Heart right ventricle (tissue), 16 donors: ENCODE data around the gene UPF3A. TPM values are rescaled to one million over a fixed set of nuclear protein-coding genes. Genes with fewer than 3 reads are reported as not detected.

ENCODE experiments used
- ATAC-seq, 8 donors: fragments of 200-7000 bp; cut with Tn5 transposase; one replicate each; pipeline ENCODE4 v1.9.1; 2020; ENCODE audit warnings: mild to moderate bottlenecking in 8 of 8, moderate library complexity in 8 of 8, moderate number of reproducible peaks in 1 of 8
- DNase-seq, 2 donors: peaks; one replicate each; pipeline ENCODE4 v3.0.0-alpha.2; 2020
- H3K27ac ChIP-seq, 10 donors: fragments of 200-600 bp; sonication (generic) in 2 of 10; one replicate each; pipeline versions ENCODE4 v1.5.0 to v1.8.0; 2020 to 2022; ENCODE audit warnings: mild to moderate bottlenecking in 3 of 10
- H3K27me3 ChIP-seq, 7 donors: fragments of 200-600 bp; one replicate each; pipeline ENCODE4 v1.8.0; 2021 to 2022; ENCODE audit warnings: mild to moderate bottlenecking in 2 of 7
- H3K36me3 ChIP-seq, 9 donors: fragments of 200-600 bp; sonication (generic) in 1 of 9; one replicate each; pipeline versions ENCODE4 v1.5.0 to v1.8.0; 2020 to 2022; ENCODE audit warnings: mild to moderate bottlenecking in 2 of 9
- H3K4me1 ChIP-seq, 9 donors: fragments of 200-600 bp; sonication (generic) in 1 of 9; one replicate each; pipeline versions ENCODE4 v1.5.0 to v1.8.0; 2020 to 2022; ENCODE audit warnings: mild to moderate bottlenecking in 4 of 9
- H3K4me3 ChIP-seq, 10 donors: fragments of 200-600 bp; sonication (generic) in 2 of 10; one replicate each; pipeline versions ENCODE4 v1.5.0 to v1.8.0; 2020 to 2022; ENCODE audit warnings: mild to moderate bottlenecking in 7 of 10, moderate library complexity in 2 of 10
- H3K9me3 ChIP-seq, 11 donors: fragments of 200-600 bp in 10 of 11; sonication (generic) in 2 of 11; one replicate each; pipeline versions ENCODE4 v1.5.0 to v1.8.0; 2013 to 2022; ENCODE audit warnings: mild to moderate bottlenecking in 2 of 11, control low read depth in 1 of 11, moderate library complexity in 1 of 11
- WGBS, 2 donors: extraction: QIAGEN DNeasy Blood & Tissue Kit; methylation state at CpG; one replicate each; pipeline ENCODE4 v1.1.7; 2013; ENCODE audit warnings: inconsistent platforms in 1 of 2; 5-methylcytosine and 5-hydroxymethylcytosine counted together
- intact Hi-C, 10 donors: fragments of 100-400 bp; cut with DNase I; formaldehyde crosslinking; loops; one replicate each; pipeline versions ENCODE4 v1.11.1 to v1.14.2; 2022
- polyA plus RNA-seq, 2 donors: library from polyadenylated mRNA; stranded (reverse); fragments of 200-250 nt; gene quantifications; one replicate each; pipeline ENCODE4 v1.2.3, GENCODE V29; 2013
- total RNA-seq, 10 donors: library from RNA; stranded (reverse); fragmentation: NEBNext Ultra II Directional in 3 of 10; extraction: Animal tissue kit (Norgen Biotek cat#: 25700) in 3 of 10; gene quantifications; one replicate each; pipeline versions ENCODE4 v1.2.1 to v1.2.4, GENCODE V29; 2021 to 2023
- TF ChIP-seq, protein P1 (sequence below), 9 donors: fragments of 200-600 bp; sonication (generic) in 2 of 9; IDR thresholded peaks; one replicate each; pipeline versions ENCODE4 v1.5.0 to v1.8.0; 2021 to 2022; ENCODE audit warnings: antibody characterized with exemption in 9 of 9, mild to moderate bottlenecking in 5 of 9, moderate library complexity in 1 of 9
- donor health status: Arrhythmogenic right ventricular cardiomyopathy.
- donor health status: ischemic (EF 13 %, LVEDD 7.1; RV severe dilation, severe dysfunction).
- donor health status: healthy with polysubstance abuse.
- donor health status: DM: no; HTN: yes; CAD: no.
- donor health status: DM: no; HTN: no; CAD: no.
- donor health status: ischemic (EF 25% LVEDD 6.9; RV normal size, moderate dysfunction).
- donor health status: ischemic (EF 25% LVEDD 5.7; RV mildly dilated, moderate dysfunction).
- donor health status: healthy.
- donor health status: DM: yes; HTN: yes; CAD: no.
- donor health status: Ischemic cardiomyopathy.
- donor health status: ischemic (EF 35%, LVEDD 5.7; RV mildly dilated, moderate dysfunction).
- donor health status: nonischemic (EF 11% LVEDD 7.7; RV severe dilation, severe dysfunction).
- donor health status: DM: yes; HTN: yes; CAD: no.
- donor health status: PGD.
- donor health status: ischemic (EF 29% LVEDD 5.4; RV normal size, mild dysfunction).
- donor health status: nonischemic (EF 23%, LVEDD 6.1; RV moderate dilation, normal function).

Gene UPF3A
- total and polyA plus RNA-seq, 12 donors, result 16.6 to 105 (median 20.4) TPM

DNA sequence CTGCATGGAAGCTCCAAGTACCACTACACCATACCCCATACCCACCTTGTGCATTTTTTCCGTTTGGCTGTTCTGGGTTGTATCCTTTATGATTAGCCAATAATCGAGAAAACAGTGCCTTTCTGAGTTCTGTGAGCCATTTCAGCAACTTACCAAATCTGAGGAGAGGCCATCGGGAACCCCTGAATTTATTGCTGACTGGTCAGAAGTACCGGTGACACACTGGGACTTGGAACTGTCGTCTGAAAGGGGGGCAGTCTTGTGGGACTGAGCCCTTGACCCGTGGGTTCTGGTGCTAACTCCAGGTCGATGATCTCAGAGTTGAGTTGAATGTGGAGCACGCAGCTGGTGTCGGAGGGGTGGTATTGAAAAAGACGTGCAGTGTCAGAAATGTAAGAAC lies 15.0 kb downstream of the UPF3A start:
- Histone ChIP-seq H3K27me3 (no peaks in the 10 kb centered on the region), H3K4me1 (no peaks in the 10 kb centered on the region), H3K4me3 (no peak overlapping the region), H3K9me3 (no peaks in the 10 kb centered on the region), H3K36me3 (peaks cover 0 to 92% (median 17%) of the 10 kb centered on the region in 9 donors), H3K27ac (no peak overlapping the region)
- intact Hi-C loops, result no loop called here
- TF ChIP-seq, protein P1, sequence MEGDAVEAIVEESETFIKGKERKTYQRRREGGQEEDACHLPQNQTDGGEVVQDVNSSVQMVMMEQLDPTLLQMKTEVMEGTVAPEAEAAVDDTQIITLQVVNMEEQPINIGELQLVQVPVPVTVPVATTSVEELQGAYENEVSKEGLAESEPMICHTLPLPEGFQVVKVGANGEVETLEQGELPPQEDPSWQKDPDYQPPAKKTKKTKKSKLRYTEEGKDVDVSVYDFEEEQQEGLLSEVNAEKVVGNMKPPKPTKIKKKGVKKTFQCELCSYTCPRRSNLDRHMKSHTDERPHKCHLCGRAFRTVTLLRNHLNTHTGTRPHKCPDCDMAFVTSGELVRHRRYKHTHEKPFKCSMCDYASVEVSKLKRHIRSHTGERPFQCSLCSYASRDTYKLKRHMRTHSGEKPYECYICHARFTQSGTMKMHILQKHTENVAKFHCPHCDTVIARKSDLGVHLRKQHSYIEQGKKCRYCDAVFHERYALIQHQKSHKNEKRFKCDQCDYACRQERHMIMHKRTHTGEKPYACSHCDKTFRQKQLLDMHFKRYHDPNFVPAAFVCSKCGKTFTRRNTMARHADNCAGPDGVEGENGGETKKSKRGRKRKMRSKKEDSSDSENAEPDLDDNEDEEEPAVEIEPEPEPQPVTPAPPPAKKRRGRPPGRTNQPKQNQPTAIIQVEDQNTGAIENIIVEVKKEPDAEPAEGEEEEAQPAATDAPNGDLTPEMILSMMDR (IDR thresholded peaks at IDR 0.05), result no peak
- 90% methylated on average over 10 of the region's 10 CpGs for WGBS, 2 donors
- DNase-seq (no peak), ATAC-seq (no peak)

DNA sequence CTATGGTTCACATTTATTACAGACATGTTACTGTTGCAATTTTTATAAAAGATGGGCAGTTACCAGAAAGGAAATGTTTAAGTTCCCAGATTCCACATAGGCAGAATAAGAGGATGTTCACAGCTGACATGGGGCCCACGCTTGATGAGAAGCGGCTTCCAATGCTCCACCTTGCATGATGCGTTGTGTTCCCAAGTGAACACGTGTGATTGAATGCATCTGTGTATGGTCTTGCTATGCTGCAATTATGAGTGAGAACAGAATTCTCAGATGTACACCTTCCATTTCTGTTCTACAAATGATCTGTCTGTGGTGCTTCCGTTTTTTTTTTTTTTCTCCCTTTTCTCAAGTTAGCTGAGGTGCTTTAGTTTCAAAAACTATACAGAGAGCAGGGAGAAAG lies 15.5 kb downstream of the UPF3A start:
- intact Hi-C loops, result no loop called here
- 91 to 92% methylated on average over 5 of the region's 5 CpGs for WGBS, 2 donors
- no peak for ATAC-seq

DNA sequence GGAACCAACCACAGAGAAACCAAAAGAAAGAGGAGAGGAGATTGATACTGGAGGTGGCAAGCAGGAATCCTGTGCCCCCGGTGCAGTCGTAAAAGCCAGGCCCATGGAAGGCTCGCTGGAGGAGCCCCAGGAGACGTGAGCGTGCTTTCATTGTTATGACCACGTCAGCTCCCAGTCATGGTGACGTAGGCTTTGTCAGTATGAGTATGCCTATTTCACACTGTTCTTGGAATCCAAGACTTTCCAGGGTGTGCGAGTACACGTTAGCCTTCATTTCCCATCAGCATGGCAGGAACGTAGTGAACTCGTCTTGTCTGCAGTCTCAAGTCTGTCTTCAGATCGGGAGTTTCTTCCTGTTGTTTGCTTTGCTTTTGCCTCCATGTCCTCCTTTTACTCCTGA lies 17.5 kb downstream of the UPF3A start:
- WGBS, 2 donors, result 90 to 93% methylated on average over 12 of the region's 12 CpGs
- Histone ChIP-seq H3K4me3 (no peak overlapping the region), H3K4me1 (no peaks in the 10 kb centered on the region), H3K9me3 (no peaks in the 10 kb centered on the region), H3K36me3 (peaks cover 0 to 92% (median 36%) of the 10 kb centered on the region in 9 donors), H3K27me3 (no peaks in the 10 kb centered on the region), H3K27ac (no peak overlapping the region)
- DNase-seq (no peak), ATAC-seq (no peak)
- intact Hi-C loops, result no loop called here
- TF ChIP-seq, protein P1 (IDR thresholded peaks at IDR 0.05), result no peak

More for the DNA sequence above, 15.5 kb downstream of the UPF3A start:
- Histone ChIP-seq H3K36me3 (peaks cover 0 to 92% (median 19%) of the 10 kb centered on the region in 9 donors), H3K4me3 (no peak overlapping the region), H3K4me1 (no peaks in the 10 kb centered on the region), H3K27me3 (no peaks in the 10 kb centered on the region), H3K27ac (no peak overlapping the region), H3K9me3 (no peaks in the 10 kb centered on the region)
- TF ChIP-seq, protein P1 (IDR thresholded peaks at IDR 0.05), result no peak
- no peak for DNase-seq

DNA sequence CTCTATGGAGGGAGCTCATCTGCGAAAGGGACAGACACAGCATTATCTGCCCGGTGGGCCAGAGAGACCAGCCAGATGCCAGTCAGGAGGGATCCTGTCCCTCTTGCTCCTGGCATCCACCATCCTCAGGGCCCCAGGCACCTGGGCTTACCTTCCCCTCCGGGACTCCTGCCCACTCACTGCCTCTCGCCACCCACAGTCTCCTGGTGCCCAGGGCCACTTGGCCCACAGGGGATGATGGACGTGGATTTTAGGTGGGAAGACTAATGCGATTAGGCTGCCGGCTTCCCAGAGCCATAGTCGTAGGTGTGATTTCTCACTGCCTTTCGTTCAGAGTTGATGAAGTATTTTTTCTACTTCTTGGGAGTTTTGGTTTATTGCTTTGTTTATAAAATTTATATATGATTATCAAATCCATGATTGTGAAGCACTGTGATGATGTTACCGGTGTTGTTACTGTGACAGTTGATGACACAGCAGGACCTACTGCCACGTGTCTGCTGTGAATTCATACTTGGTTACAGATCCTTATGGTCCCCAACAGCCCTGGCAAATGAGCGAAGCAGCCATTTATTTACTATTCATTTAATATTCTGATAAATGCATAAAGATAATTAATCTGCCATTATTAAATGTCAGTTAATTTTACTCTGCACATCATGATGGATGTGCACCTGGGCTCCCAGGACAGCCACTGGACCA lies 18.4 kb downstream of the UPF3A start:
- intact Hi-C loops, result no loop called here
- Histone ChIP-seq H3K9me3 (no peaks in the 10 kb centered on the region), H3K27ac (no peak overlapping the region), H3K4me1 (no peaks in the 10 kb centered on the region), H3K27me3 (no peaks in the 10 kb centered on the region), H3K4me3 (no peak overlapping the region), H3K36me3 (peaks cover 0 to 96% (median 35%) of the 10 kb centered on the region in 9 donors)
- ATAC-seq (no peak), DNase-seq (no peak)
- 96 to 97% methylated on average over 12 of the region's 12 CpGs for WGBS, 2 donors
- TF ChIP-seq, protein P1 (IDR thresholded peaks at IDR 0.05), result no peak
